ENCODE data around the gene PRSS22.

The PRSS22 gene

GRCh38 chr16:2826591-2827373 lies 31.2 kb downstream of the PRSS22 start:
- H3K9me3 ChIP-seq (ENCODE audit: control insufficient read depth in 2 of 2, low read length in 2 of 2): no peaks in the 10 kb centered on the region
- no peak overlapping the region for H3K4me3 ChIP-seq (ENCODE audit: low read length in 2 of 2)
- H3K36me3 ChIP-seq (ENCODE audit: control insufficient read depth in 2 of 2, insufficient read depth in 2 of 2, low read length in 2 of 2): no peaks in the 10 kb centered on the region
- H3K27ac ChIP-seq (ENCODE audit: low read length): no peak overlapping the region
- H3K4me1 ChIP-seq (ENCODE audit: control insufficient read depth, insufficient read depth, low read length): no peaks in the 10 kb centered on the region
- no peak overlapping the region for H3K9ac ChIP-seq (ENCODE audit: low read length in 2 of 2)
- H3K27me3 ChIP-seq (ENCODE audit: control insufficient read depth in 1 of 2, insufficient read depth in 2 of 2, low read length in 2 of 2): peaks cover 13 to 17% of the 10 kb centered on the region in 2 donors

- Histone ChIP-seq H3K9ac (ENCODE audit: low read length in 2 of 2) (no peak overlapping the region), H3K27me3 (ENCODE audit: control insufficient read depth in 1 of 2, insufficient read depth in 2 of 2, low read length in 2 of 2) (peaks cover 9 to 12% of the 10 kb centered on the region in 2 donors), H3K9me3 (ENCODE audit: control insufficient read depth in 2 of 2, low read length in 2 of 2) (no peaks in the 10 kb centered on the region), H3K36me3 (ENCODE audit: control insufficient read depth in 2 of 2, insufficient read depth in 2 of 2, low read length in 2 of 2) (no peaks in the 10 kb centered on the region), H3K4me1 (ENCODE audit: control insufficient read depth, insufficient read depth, low read length) (no peaks in the 10 kb centered on the region), H3K4me3 (ENCODE audit: low read length in 2 of 2) (no peak overlapping the region), H3K27ac (ENCODE audit: low read length) (no peak overlapping the region)
These were observed 32.1 kb downstream of the PRSS22 start for GRCh38 chr16:2825906-2826305.

- H3K4me3 ChIP-seq (ENCODE audit: low read length in 2 of 2): no peak overlapping the region
- H3K27me3 ChIP-seq (ENCODE audit: control insufficient read depth in 1 of 2, insufficient read depth in 2 of 2, low read length in 2 of 2): peaks cover 6 to 11% of the 10 kb centered on the region in 2 donors
- no peaks in the 10 kb centered on the region for H3K4me1 ChIP-seq (ENCODE audit: control insufficient read depth, insufficient read depth, low read length)
- H3K9ac ChIP-seq (ENCODE audit: low read length in 2 of 2): no peak overlapping the region
- no peaks in the 10 kb centered on the region for H3K36me3 ChIP-seq (ENCODE audit: control insufficient read depth in 2 of 2, insufficient read depth in 2 of 2, low read length in 2 of 2)
- H3K27ac ChIP-seq (ENCODE audit: low read length): no peak overlapping the region
- no peaks in the 10 kb centered on the region for H3K9me3 ChIP-seq (ENCODE audit: control insufficient read depth in 2 of 2, low read length in 2 of 2)
These were observed 32.8 kb downstream of the PRSS22 start for GRCh38 chr16:2825049-2825742.

GRCh38 chr16:2824626-2825025 lies 33.3 kb downstream of the PRSS22 start:
- no peaks in the 10 kb centered on the region for H3K4me1 ChIP-seq (ENCODE audit: control insufficient read depth, insufficient read depth, low read length)
- no peaks in the 10 kb centered on the region for H3K36me3 ChIP-seq (ENCODE audit: control insufficient read depth in 2 of 2, insufficient read depth in 2 of 2, low read length in 2 of 2)
- no peak overlapping the region for H3K27ac ChIP-seq (ENCODE audit: low read length)
- no peak overlapping the region for H3K9ac ChIP-seq (ENCODE audit: low read length in 2 of 2)
- H3K27me3 ChIP-seq (ENCODE audit: control insufficient read depth in 1 of 2, insufficient read depth in 2 of 2, low read length in 2 of 2): peaks cover 5 to 7% of the 10 kb centered on the region in 2 donors
- H3K4me3 ChIP-seq (ENCODE audit: low read length in 2 of 2): no peak overlapping the region
- no peaks in the 10 kb centered on the region for H3K9me3 ChIP-seq (ENCODE audit: control insufficient read depth in 2 of 2, low read length in 2 of 2)

GRCh38 chr16:2822496-2822895 lies 35.5 kb downstream of the PRSS22 start:
- no peaks in the 10 kb centered on the region for H3K36me3 ChIP-seq (ENCODE audit: control insufficient read depth in 2 of 2, insufficient read depth in 2 of 2, low read length in 2 of 2)
- no peaks in the 10 kb centered on the region for H3K9me3 ChIP-seq (ENCODE audit: control insufficient read depth in 2 of 2, low read length in 2 of 2)
- H3K27ac ChIP-seq (ENCODE audit: low read length): no peak overlapping the region
- no peak overlapping the region for H3K4me3 ChIP-seq (ENCODE audit: low read length in 2 of 2)
- no peak overlapping the region for H3K9ac ChIP-seq (ENCODE audit: low read length in 2 of 2)
- H3K4me1 ChIP-seq (ENCODE audit: control insufficient read depth, insufficient read depth, low read length): no peaks in the 10 kb centered on the region
- H3K27me3 ChIP-seq (ENCODE audit: control insufficient read depth in 1 of 2, insufficient read depth in 2 of 2, low read length in 2 of 2): peaks cover 8 to 10% of the 10 kb centered on the region in 2 donors

- H3K4me3 ChIP-seq (ENCODE audit: low read length in 2 of 2): no peak overlapping the region
- no peak overlapping the region for H3K9ac ChIP-seq (ENCODE audit: low read length in 2 of 2)
- H3K27ac ChIP-seq (ENCODE audit: low read length): no peak overlapping the region
- H3K36me3 ChIP-seq (ENCODE audit: control insufficient read depth in 2 of 2, insufficient read depth in 2 of 2, low read length in 2 of 2): no peaks in the 10 kb centered on the region
- no peaks in the 10 kb centered on the region for H3K9me3 ChIP-seq (ENCODE audit: control insufficient read depth in 2 of 2, low read length in 2 of 2)
- H3K4me1 ChIP-seq (ENCODE audit: control insufficient read depth, insufficient read depth, low read length): no peaks in the 10 kb centered on the region
- H3K27me3 ChIP-seq (ENCODE audit: control insufficient read depth in 1 of 2, insufficient read depth in 2 of 2, low read length in 2 of 2): peaks cover 8 to 10% of the 10 kb centered on the region in 2 donors
These were observed 35.8 kb downstream of the PRSS22 start for GRCh38 chr16:2822158-2822495.

GRCh38 chr16:2821487-2822157 lies 36.3 kb downstream of the PRSS22 start:
- no peak overlapping the region for H3K9ac ChIP-seq (ENCODE audit: low read length in 2 of 2)
- no peaks in the 10 kb centered on the region for H3K4me1 ChIP-seq (ENCODE audit: control insufficient read depth, insufficient read depth, low read length)
- H3K36me3 ChIP-seq (ENCODE audit: control insufficient read depth in 2 of 2, insufficient read depth in 2 of 2, low read length in 2 of 2): no peaks in the 10 kb centered on the region
- H3K4me3 ChIP-seq (ENCODE audit: low read length in 2 of 2): no peak overlapping the region
- no peaks in the 10 kb centered on the region for H3K9me3 ChIP-seq (ENCODE audit: control insufficient read depth in 2 of 2, low read length in 2 of 2)
- peaks cover 10 to 11% of the 10 kb centered on the region in 2 donors for H3K27me3 ChIP-seq (ENCODE audit: control insufficient read depth in 1 of 2, insufficient read depth in 2 of 2, low read length in 2 of 2)
- H3K27ac ChIP-seq (ENCODE audit: low read length): no peak overlapping the region

GRCh38 chr16:2820836-2821486 lies 37.0 kb downstream of the PRSS22 start:
- H3K27me3 ChIP-seq (ENCODE audit: control insufficient read depth in 1 of 2, insufficient read depth in 2 of 2, low read length in 2 of 2): peaks cover 10 to 11% of the 10 kb centered on the region in 2 donors

GRCh38 chr16:2819939-2820835 lies 37.8 kb downstream of the PRSS22 start:
- Histone ChIP-seq H3K36me3 (ENCODE audit: control insufficient read depth in 2 of 2, insufficient read depth in 2 of 2, low read length in 2 of 2) (no peaks in the 10 kb centered on the region), H3K27me3 (ENCODE audit: control insufficient read depth in 1 of 2, insufficient read depth in 2 of 2, low read length in 2 of 2) (peaks cover 11 to 14% of the 10 kb centered on the region in 2 donors), H3K27ac (ENCODE audit: low read length) (no peak overlapping the region), H3K9ac (ENCODE audit: low read length in 2 of 2) (no peak overlapping the region), H3K4me3 (ENCODE audit: low read length in 2 of 2) (no peak overlapping the region), H3K9me3 (ENCODE audit: control insufficient read depth in 2 of 2, low read length in 2 of 2) (no peaks in the 10 kb centered on the region), H3K4me1 (ENCODE audit: control insufficient read depth, insufficient read depth, low read length) (no peaks in the 10 kb centered on the region)

More at GRCh38 chr16:2820836-2821486, 37.0 kb downstream of the PRSS22 start:
- H3K4me3 ChIP-seq (ENCODE audit: low read length in 2 of 2): no peak overlapping the region
- H3K36me3 ChIP-seq (ENCODE audit: control insufficient read depth in 2 of 2, insufficient read depth in 2 of 2, low read length in 2 of 2): no peaks in the 10 kb centered on the region
- no peak overlapping the region for H3K27ac ChIP-seq (ENCODE audit: low read length)
- no peaks in the 10 kb centered on the region for H3K4me1 ChIP-seq (ENCODE audit: control insufficient read depth, insufficient read depth, low read length)
- no peaks in the 10 kb centered on the region for H3K9me3 ChIP-seq (ENCODE audit: control insufficient read depth in 2 of 2, low read length in 2 of 2)
- no peak overlapping the region for H3K9ac ChIP-seq (ENCODE audit: low read length in 2 of 2)

All from stomach smooth muscle (tissue), 2 donors.